Panc1 (cell line): ENCODE measurements around the gene UROS.

Source experiments
- CTCF ChIP-seq: fragments of 450-650 bp; IDR thresholded peaks from 2 replicates; pipeline ENCODE4 v1.5.1; 2017; ENCODE audit warnings: mild to moderate bottlenecking
- SIN3A ChIP-seq: IDR thresholded peaks from 2 replicates; pipeline ENCODE4 v1.6.1; 2012; ENCODE audit warnings: low read depth, mild to moderate bottlenecking, low read length, moderate library complexity, borderline replicate concordance; ENCODE audit not compliant: insufficient read depth

GRCh38 chr10:125802739-125803138 lies 20.3 kb downstream of the UROS start:
- TF ChIP-seq CTCF (no peak), SIN3A (no peak)
